ENCODE measurements around the gene PPP1CA.

DNA sequence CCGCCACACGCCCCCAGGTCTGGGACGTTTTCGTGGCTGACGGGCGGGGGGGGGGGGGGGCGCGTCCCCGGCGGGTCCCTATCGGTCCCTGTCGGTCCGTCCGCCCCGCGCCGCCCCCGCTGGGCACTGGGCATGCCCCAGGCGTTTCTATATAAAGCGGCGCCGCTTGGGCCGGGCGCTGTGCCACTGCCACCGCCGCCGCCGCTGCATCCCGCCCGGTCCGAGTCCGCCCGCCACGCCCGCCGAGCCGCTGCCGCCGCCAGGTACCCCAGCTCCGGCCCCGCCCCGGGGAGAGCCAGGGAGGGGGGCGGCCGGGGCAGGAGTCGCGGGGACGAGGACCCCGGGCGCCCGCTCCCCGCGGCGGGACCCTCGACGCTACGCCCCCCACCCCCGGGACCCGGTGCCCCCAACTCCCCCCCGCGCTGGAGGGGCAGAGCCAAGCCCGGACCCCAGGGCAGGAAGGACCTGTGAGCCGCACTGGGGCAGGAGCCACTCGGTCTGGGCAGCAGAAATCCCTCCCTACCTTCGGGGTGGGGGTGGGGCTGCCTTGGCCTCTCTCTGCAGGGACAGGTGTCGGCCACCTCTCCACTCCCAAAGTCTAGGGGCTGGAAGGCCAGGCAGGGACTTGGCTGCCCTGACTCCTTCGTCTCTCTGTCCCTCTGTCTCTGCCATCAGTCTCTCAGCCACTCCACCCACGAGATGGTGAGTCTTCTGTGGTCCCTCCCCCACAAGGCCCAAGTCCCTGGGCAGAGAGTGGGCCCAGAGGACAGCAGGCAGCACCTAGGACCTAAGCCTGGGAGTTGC lies 14.0 kb upstream of the PPP1CA start, which contains the start of gene CARNS1:
- TF ChIP-seq, protein P1, sequence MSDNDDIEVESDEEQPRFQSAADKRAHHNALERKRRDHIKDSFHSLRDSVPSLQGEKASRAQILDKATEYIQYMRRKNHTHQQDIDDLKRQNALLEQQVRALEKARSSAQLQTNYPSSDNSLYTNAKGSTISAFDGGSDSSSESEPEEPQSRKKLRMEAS (IDR thresholded peaks at IDR 0.05): no peak
- no peak for TF ChIP-seq YY1 (IDR thresholded peaks at IDR 0.05)
- TF ChIP-seq, protein P2, sequence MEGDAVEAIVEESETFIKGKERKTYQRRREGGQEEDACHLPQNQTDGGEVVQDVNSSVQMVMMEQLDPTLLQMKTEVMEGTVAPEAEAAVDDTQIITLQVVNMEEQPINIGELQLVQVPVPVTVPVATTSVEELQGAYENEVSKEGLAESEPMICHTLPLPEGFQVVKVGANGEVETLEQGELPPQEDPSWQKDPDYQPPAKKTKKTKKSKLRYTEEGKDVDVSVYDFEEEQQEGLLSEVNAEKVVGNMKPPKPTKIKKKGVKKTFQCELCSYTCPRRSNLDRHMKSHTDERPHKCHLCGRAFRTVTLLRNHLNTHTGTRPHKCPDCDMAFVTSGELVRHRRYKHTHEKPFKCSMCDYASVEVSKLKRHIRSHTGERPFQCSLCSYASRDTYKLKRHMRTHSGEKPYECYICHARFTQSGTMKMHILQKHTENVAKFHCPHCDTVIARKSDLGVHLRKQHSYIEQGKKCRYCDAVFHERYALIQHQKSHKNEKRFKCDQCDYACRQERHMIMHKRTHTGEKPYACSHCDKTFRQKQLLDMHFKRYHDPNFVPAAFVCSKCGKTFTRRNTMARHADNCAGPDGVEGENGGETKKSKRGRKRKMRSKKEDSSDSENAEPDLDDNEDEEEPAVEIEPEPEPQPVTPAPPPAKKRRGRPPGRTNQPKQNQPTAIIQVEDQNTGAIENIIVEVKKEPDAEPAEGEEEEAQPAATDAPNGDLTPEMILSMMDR (IDR thresholded peaks at IDR 0.05; ENCODE audit: low read depth, low read length, missing input control): no peak
- no peak for TF ChIP-seq RAD21 (IDR thresholded peaks at IDR 0.05)

Data from liver (tissue), 3 donors.